ENCODE measurements around the gene CNIH3.

DNA sequence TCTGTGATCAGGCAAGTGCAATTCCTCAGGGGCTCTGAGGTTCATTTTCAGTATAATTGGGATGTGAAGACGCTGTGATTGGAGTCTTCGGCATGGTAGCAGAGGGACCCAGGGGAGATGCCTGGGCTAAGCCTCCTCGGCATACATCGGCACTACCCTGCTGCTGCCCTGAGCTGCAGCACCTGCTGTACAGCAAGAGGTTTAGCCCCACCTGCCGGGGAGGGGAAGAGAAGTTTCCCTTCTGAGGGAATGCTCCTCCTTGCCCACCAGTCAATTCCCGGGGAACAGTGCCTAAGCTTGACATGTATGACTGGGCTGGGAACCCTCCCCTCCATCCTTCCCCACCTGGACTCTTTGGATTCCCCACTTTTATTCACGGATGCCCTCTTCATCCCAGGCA is 24.9 kb downstream of the CNIH3 start:
- no peak for TF ChIP-seq SP1 (IDR thresholded peaks at IDR 0.05; ENCODE audit: low read depth)
- TF ChIP-seq POLR2AphosphoS5 (IDR thresholded peaks at IDR 0.05; ENCODE audit: low read depth, low read length) = no peak
- TF ChIP-seq, protein P1, sequence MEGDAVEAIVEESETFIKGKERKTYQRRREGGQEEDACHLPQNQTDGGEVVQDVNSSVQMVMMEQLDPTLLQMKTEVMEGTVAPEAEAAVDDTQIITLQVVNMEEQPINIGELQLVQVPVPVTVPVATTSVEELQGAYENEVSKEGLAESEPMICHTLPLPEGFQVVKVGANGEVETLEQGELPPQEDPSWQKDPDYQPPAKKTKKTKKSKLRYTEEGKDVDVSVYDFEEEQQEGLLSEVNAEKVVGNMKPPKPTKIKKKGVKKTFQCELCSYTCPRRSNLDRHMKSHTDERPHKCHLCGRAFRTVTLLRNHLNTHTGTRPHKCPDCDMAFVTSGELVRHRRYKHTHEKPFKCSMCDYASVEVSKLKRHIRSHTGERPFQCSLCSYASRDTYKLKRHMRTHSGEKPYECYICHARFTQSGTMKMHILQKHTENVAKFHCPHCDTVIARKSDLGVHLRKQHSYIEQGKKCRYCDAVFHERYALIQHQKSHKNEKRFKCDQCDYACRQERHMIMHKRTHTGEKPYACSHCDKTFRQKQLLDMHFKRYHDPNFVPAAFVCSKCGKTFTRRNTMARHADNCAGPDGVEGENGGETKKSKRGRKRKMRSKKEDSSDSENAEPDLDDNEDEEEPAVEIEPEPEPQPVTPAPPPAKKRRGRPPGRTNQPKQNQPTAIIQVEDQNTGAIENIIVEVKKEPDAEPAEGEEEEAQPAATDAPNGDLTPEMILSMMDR (IDR thresholded peaks at IDR 0.05 in 2 of 3, conservative IDR thresholded peaks at IDR 0.05 in 1 of 3; ENCODE audit: borderline replicate concordance in 1 of 3, insufficient read depth in 1 of 3, low read depth in 2 of 3, low read length in 2 of 3) = peak; percentile 49 to 83 (median 63)
- no peak for TF ChIP-seq TCF7L2 (IDR thresholded peaks at IDR 0.05; ENCODE audit: borderline replicate concordance, extremely low read depth, insufficient read depth, insufficient read length)
- peak; percentile 94 for TF ChIP-seq RAD21 (IDR thresholded peaks at IDR 0.05; ENCODE audit: low read depth)

Measured in HCT116 (cell line).